GM19328 (cell line): ENCODE data around the gene TF.
"Not testable (repeated sequence)": the region's sequence is repeated elsewhere in the genome, so short reads cannot be mapped to it uniquely, and the experiment has no call there.

Experiments
- ATAC-seq: cut with Tn5 transposase; IDR thresholded peaks from one replicate; pipeline ENCODE4 v1.9.1; 2021; ENCODE audit warnings: mild to moderate bottlenecking, moderate library complexity; ENCODE audit not compliant: unreplicated experiment

The TF gene

DNA sequence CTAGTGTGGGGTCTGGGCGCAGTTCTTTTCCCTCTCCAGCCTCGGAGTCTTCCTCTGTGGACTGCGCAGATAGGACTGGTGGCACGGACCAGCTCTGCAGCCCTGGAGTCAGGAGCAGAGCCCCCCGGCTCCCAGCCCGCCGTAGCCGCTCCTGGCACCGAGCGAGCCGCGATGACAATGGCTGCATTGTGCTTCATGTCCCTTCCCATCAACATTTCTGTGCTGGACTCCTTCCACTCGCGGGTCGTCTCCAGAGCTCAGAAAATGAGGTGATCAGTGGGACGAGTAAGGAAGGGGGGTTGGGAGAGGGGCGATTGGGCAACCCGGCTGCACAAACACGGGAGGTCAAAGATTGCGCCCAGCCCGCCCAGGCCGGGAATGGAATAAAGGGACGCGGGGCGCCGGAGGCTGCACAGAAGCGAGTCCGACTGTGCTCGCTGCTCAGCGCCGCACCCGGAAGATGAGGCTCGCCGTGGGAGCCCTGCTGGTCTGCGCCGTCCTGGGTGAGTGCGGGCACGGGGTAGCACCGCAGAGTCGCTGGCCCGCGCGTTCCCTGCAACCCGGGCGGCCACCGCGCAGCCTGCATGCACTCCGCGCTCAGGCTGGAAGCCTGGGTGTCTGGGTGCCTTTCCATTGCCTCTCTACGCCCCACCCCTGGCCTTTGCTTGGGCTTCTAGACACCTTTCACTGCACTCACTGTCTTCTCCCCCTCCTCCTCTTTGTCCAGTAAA is at the start of gene TF:
TSS of gene TF (plus strand) at position 413 of the 731 bp plus-strand sequence. CDS start at position 461, 48 bp downstream.
- ATAC-seq = no peak

GRCh38 chr3:133697960-133698359 is 48.2 kb upstream of the TF start:
- ATAC-seq = no peak

GRCh38 chr3:133699467-133699866 is 46.7 kb upstream of the TF start:
- no peak for ATAC-seq

GRCh38 chr3:133699903-133700302 is 46.3 kb upstream of the TF start:
- ATAC-seq = no peak

- ATAC-seq = no peak
Observed at GRCh38 chr3:133700351-133700750, 45.8 kb upstream of the TF start.

GRCh38 chr3:133701435-133702358 is 44.5 kb upstream of the TF start:
- ATAC-seq = no peak

GRCh38 chr3:133703915-133704314 is 42.3 kb upstream of the TF start:
- no peak for ATAC-seq

- ATAC-seq = no peak
Observed at GRCh38 chr3:133706033-133706432, 40.2 kb upstream of the TF start.

GRCh38 chr3:133709139-133709750 is 36.9 kb upstream of the TF start:
- ATAC-seq = no peak

DNA sequence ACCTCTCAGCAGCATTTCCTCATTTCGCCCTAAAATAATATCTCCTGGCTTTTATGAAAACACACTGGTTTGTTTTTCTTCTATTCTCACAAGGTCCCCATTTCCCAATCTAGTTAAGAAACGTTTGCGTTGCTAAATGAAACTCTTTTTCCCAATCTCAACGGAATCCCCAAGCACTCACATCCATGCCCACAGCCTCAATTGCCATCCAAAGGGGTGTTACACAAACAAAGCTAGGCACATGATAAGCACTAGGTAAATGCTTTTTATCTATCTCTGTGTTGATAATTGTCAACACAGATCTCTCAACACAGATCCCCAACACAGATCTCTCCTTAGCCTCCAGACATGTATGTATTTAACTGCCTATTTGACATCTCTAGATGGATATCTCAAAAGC is 35.2 kb upstream of the TF start:
- ATAC-seq = no peak

GRCh38 chr3:133712017-133712416 is 34.2 kb upstream of the TF start:
- ATAC-seq = no peak

DNA sequence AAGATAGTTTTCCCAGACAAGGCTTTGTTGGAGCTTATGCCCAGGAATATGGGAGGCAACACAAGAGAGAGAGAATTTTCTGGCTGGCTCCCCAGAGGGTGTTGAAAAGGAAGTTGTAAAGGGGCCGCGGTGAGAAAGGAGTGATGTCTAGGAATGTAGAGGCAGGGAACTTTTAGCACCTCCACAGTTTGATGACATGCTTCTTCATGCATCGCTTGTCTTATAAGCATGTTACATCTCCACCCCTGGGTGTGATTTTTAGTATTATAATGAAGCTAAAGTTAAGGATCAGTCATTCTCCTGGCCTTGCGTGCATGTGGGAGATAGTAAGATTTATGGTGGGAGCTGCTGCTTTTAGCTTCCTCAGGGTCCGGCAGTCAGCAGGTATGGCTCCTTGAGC is 32.8 kb upstream of the TF start:
- ATAC-seq = no peak

DNA sequence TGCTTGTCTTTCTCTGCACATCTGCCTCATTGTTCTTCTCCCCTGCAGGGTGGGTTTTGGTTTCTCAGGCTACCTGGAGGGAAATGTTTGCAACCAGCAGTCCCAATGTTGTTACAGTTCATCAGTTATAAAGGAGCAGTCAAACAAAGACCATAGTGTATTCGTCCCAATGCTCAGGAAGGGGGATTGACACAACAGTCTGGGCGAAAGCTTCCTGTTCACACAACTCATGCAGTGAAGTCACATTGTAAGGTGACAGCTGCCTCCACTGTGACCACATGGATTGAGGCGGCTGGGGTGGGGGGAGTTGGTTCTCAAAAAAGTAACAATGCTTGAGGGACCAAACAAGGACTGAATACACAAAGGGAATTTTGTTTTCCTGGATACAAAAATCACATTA is 28.8 kb upstream of the TF start:
- no peak for ATAC-seq

DNA sequence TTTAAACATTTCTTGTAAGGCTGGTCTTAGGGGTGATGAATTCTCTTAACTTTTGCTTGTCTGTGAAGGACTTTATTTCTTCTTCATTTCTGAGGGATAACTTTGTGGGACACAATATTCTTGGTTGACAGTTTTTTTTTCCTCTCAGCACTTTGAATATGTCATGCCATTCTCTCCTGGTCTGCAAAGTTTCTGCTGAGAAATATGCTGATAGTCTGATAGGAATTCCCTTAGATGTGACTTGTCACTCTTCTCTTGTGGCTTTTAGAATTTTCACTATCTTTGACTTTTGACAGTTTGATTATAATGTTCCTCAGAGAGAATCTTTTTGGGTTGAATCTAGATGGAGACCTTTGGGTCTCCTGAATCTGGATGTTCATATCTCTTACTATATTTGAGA is 23.3 kb upstream of the TF start:
- no peak for ATAC-seq

DNA sequence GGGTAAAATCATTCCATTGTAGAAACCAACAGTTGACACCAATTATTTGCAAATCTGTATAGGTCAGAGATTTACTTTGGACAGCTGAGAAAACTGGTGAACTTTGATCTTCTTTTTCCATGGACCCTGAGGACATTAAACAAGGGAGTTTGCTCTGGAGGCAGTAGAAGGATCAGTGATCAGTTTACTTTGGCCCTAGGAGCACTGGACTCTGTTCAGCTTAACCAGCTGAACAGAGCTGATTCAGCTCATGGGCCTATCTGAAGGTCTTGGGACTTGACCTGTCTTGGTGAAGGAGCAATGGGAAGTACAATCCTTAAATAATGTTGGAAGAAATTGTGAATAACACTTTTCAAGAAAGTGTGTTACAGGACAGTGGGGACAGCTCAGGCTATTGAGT is 15.2 kb upstream of the TF start:
- no peak for ATAC-seq

- not testable (repeated sequence) for ATAC-seq
Observed at GRCh38 chr3:133732231-133732630, 14.0 kb upstream of the TF start.

- no peak for ATAC-seq
Observed at GRCh38 chr3:133733226-133733625, 13.0 kb upstream of the TF start.

DNA sequence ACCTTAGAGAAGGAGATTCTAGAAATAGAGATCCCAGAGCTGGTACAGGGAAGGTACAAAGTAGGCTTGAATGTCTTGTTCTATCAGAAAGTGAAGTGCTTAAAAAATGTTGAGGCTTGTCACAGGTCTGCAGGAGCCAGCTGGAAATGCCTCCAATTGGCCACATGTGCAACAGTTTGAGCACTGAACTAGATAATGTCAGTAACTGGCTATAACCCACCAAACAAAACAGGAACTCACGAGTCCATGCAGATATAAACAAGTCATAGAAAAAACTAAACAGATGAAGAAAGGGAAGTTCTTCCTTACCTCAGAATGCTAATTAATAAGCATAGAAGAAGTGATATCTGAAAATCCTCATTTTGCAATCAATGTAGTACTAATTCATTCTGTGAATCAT is 11.9 kb upstream of the TF start:
- no peak for ATAC-seq

- ATAC-seq = no peak
Observed at GRCh38 chr3:133742351-133743091, 3.7 kb upstream of the TF start.

GRCh38 chr3:133744241-133744640 is 2.0 kb upstream of the TF start:
- ATAC-seq = no peak

DNA sequence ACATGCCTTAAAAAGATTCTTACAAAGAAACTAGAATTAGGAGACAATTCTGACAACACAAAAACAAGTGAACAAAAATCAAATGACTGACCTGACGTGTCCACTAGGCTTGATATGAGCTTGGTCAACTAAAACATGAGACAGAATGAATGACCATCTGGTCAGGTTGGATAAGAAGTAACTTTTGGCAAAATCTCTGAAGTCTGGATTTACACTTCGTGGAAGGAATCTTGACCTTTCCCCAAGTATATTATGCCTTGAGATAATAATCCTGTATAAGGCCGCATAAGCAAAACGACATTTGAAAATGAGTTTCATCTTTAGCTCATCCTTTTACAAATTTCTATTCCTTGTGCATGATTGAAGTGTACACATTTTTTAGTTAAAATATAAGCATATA is 1.1 kb upstream of the TF start:
- no peak for ATAC-seq
